ENCODE measurements around the gene FHL2. TPM values are rescaled to one million over a fixed set of nuclear protein-coding genes. Genes with fewer than 3 reads are reported as not detected.

The FHL2 gene
- total and polyA plus RNA-seq, 12 donors, result 437 to 2,354 (median 1,410) TPM

GRCh38 chr2:105388971-105389381, 9.9 kb downstream of the FHL2 start:
- DNase-seq (no peak), ATAC-seq (peak in 6 of 8 donors; percentile 8 to 27 (median 20))
- Histone ChIP-seq H3K4me1 (peaks cover 20 to 100% (median 65%) of the 10 kb centered on the region in 9 donors), H3K27me3 (no peaks in the 10 kb centered on the region), H3K9me3 (no peaks in the 10 kb centered on the region), H3K27ac (peak overlapping the region; percentile 45 to 95 (median 62)), H3K4me3 (no peak overlapping the region), H3K36me3 (peaks cover 0 to 36% (median 22%) of the 10 kb centered on the region in 9 donors)
- WGBS, 2 donors, result 10% methylated on average over 8 of the region's 8 CpGs
- TF ChIP-seq, protein P1, sequence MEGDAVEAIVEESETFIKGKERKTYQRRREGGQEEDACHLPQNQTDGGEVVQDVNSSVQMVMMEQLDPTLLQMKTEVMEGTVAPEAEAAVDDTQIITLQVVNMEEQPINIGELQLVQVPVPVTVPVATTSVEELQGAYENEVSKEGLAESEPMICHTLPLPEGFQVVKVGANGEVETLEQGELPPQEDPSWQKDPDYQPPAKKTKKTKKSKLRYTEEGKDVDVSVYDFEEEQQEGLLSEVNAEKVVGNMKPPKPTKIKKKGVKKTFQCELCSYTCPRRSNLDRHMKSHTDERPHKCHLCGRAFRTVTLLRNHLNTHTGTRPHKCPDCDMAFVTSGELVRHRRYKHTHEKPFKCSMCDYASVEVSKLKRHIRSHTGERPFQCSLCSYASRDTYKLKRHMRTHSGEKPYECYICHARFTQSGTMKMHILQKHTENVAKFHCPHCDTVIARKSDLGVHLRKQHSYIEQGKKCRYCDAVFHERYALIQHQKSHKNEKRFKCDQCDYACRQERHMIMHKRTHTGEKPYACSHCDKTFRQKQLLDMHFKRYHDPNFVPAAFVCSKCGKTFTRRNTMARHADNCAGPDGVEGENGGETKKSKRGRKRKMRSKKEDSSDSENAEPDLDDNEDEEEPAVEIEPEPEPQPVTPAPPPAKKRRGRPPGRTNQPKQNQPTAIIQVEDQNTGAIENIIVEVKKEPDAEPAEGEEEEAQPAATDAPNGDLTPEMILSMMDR (IDR thresholded peaks at IDR 0.05), result no peak
- intact Hi-C loops (cut with DNase I), result loop anchor here in 1 of 10 donors (5.0 kb wide), 1 partner anchor 108 kb away; no protein-coding TSS in a partner anchor

- H3K9me3 ChIP-seq, result no peaks in the 10 kb centered on the region
- peaks cover 20 to 100% (median 70%) of the 10 kb centered on the region in 9 donors for H3K4me1 ChIP-seq
- H3K36me3 ChIP-seq, result peaks cover 0 to 51% (median 28%) of the 10 kb centered on the region in 9 donors
- 45 to 63% methylated on average over 4 of the region's 4 CpGs for WGBS, 2 donors
- H3K27ac ChIP-seq, result peak overlapping the region; percentile 17 to 95 (median 62)
- DNase-seq, result no peak
- TF ChIP-seq, protein P1 (IDR thresholded peaks at IDR 0.05), result no peak
- intact Hi-C loops (cut with DNase I), result loop anchor here in 1 of 10 donors (5.0 kb wide), 1 partner anchor 110 kb away; no protein-coding TSS in a partner anchor
- peak in 3 of 8 donors; percentile 2 to 7 (median 4) for ATAC-seq
- H3K4me3 ChIP-seq, result no peak overlapping the region
- no peaks in the 10 kb centered on the region for H3K27me3 ChIP-seq
These were observed 11.6 kb downstream of the FHL2 start for GRCh38 chr2:105387225-105387624.

- DNase-seq (no peak), ATAC-seq (peak in 2 of 8 donors; percentile 1 to 7)
- peak overlapping the region in 9 of 10 donors; percentile 18 to 93 (median 57) for H3K27ac ChIP-seq
- H3K9me3 ChIP-seq, result no peaks in the 10 kb centered on the region
- no peak overlapping the region for H3K4me3 ChIP-seq
- H3K4me1 ChIP-seq, result peaks cover 26 to 100% (median 67%) of the 10 kb centered on the region in 9 donors
- TF ChIP-seq, protein P1 (IDR thresholded peaks at IDR 0.05), result no peak
- intact Hi-C loops (cut with DNase I), result loop anchor here in 1 of 10 donors (5.0 kb wide), 1 partner anchor 111 kb away; no protein-coding TSS in a partner anchor
- H3K27me3 ChIP-seq, result no peaks in the 10 kb centered on the region
- whole genome bisulfite sequencing, 2 donors, result 79 to 83% methylated on average over 20 of the region's 20 CpGs
- peaks cover 0 to 61% (median 28%) of the 10 kb centered on the region in 9 donors for H3K36me3 ChIP-seq
These were observed 12.9 kb downstream of the FHL2 start for GRCh38 chr2:105385731-105386540.

GRCh38 chr2:105384861-105385260, 14.0 kb downstream of the FHL2 start:
- no peaks in the 10 kb centered on the region for H3K9me3 ChIP-seq
- TF ChIP-seq, protein P1 (IDR thresholded peaks at IDR 0.05), result no peak
- peaks cover 0 to 65% (median 28%) of the 10 kb centered on the region in 9 donors for H3K36me3 ChIP-seq
- WGBS, 2 donors, result 50 to 73% methylated on average over 5 of the region's 5 CpGs
- intact Hi-C loops (cut with DNase I), result loop anchor here in 1 of 10 donors (5.0 kb wide), 1 partner anchor 112 kb away; no protein-coding TSS in a partner anchor
- H3K4me3 ChIP-seq, result no peak overlapping the region
- DNase-seq, result no peak
- peak in 2 of 8 donors; percentile 4 to 7 for ATAC-seq
- H3K27ac ChIP-seq, result peak overlapping the region in 8 of 10 donors; percentile 11 to 93 (median 68)
- H3K4me1 ChIP-seq, result peaks cover 27 to 100% (median 75%) of the 10 kb centered on the region in 9 donors
- no peaks in the 10 kb centered on the region for H3K27me3 ChIP-seq

Data from heart right ventricle (tissue), 16 donors.